ENCODE data around the gene CORO1C.
"Not testable (repeated sequence)": the region's sequence is repeated elsewhere in the genome, so short reads cannot be mapped to it uniquely, and the experiment has no call there.

CORO1C gene

GRCh38 chr12:108633081-108633533 lies 98.2 kb downstream of the CORO1C start:
- no peak for FAIRE-seq

- FAIRE-seq: not testable (repeated sequence)
These were observed 100.1 kb downstream of the CORO1C start for GRCh38 chr12:108631261-108631660.

- FAIRE-seq: no peak
These were observed 100.7 kb downstream of the CORO1C start for GRCh38 chr12:108630481-108631207.

- no peak for FAIRE-seq
These were observed 101.4 kb downstream of the CORO1C start for GRCh38 chr12:108629824-108630476.

GRCh38 chr12:108629151-108629550 lies 102.2 kb downstream of the CORO1C start:
- no peak for FAIRE-seq

GRCh38 chr12:108627134-108627920 lies 104.0 kb downstream of the CORO1C start:
- FAIRE-seq: no peak

- FAIRE-seq: no peak
These were observed 106.1 kb downstream of the CORO1C start for GRCh38 chr12:108625228-108625627.

GRCh38 chr12:108623577-108623976 lies 107.7 kb downstream of the CORO1C start:
- no peak for FAIRE-seq

GRCh38 chr12:108622921-108623514 lies 108.3 kb downstream of the CORO1C start:
- FAIRE-seq: no peak

- FAIRE-seq: no peak
These were observed 108.9 kb downstream of the CORO1C start for GRCh38 chr12:108622421-108622820.

GRCh38 chr12:108621161-108621560 lies 110.2 kb downstream of the CORO1C start:
- no peak for FAIRE-seq

GRCh38 chr12:108620236-108620879 lies 111.0 kb downstream of the CORO1C start:
- FAIRE-seq: no peak

GRCh38 chr12:108619369-108620160 lies 111.8 kb downstream of the CORO1C start:
- FAIRE-seq: no peak

- FAIRE-seq: not testable (repeated sequence)
These were observed 112.4 kb downstream of the CORO1C start for GRCh38 chr12:108618953-108619274.

GRCh38 chr12:108618079-108618952 lies 113.0 kb downstream of the CORO1C start:
- FAIRE-seq: peak; percentile 88

GRCh38 chr12:108616941-108617858 lies 114.1 kb downstream of the CORO1C start:
- no peak for FAIRE-seq

- FAIRE-seq: no peak
These were observed 115.0 kb downstream of the CORO1C start for GRCh38 chr12:108616359-108616758.

- no peak for FAIRE-seq
These were observed 115.4 kb downstream of the CORO1C start for GRCh38 chr12:108615918-108616317.

- no peak for FAIRE-seq
These were observed 116.7 kb downstream of the CORO1C start for GRCh38 chr12:108614639-108615038.

- FAIRE-seq: no peak
These were observed 117.3 kb downstream of the CORO1C start for GRCh38 chr12:108614041-108614440.

Data from G401.6 (cell line).